Kidney (tissue), 14 donors: ENCODE results near the gene POLR2L. TPM values are rescaled to one million over a fixed set of nuclear protein-coding genes. Genes with fewer than 3 reads are reported as not detected.

Source experiments
- DNase-seq, 5 donors: peaks; one replicate each; pipeline ENCODE4 v3.0.0-alpha.2; 2013 to 2020
- FAIRE-seq: peaks from 2 replicates; lab custom pipeline; 2012; peaks lifted over from hg19 to GRCh38; lab: Jason Lieb, UNC
- H3K27ac ChIP-seq, 2 donors: one replicate each; pipeline ENCODE4 v1.7.0; 2013; ENCODE audit warnings: low read depth in 2 of 2, low read length in 2 of 2, inconsistent platforms in 1 of 2
- H3K27me3 ChIP-seq: one replicate; pipeline ENCODE4 v1.7.1; 2013; ENCODE audit warnings: low read length, inconsistent platforms; ENCODE audit not compliant: control insufficient read depth, insufficient read depth
- H3K36me3 ChIP-seq, 3 donors: one replicate each; pipeline versions ENCODE4 v1.7.0 to v1.7.1; 2013; ENCODE audit warnings: low read length in 3 of 3, control low read depth in 1 of 3, inconsistent platforms in 1 of 3; ENCODE audit not compliant: insufficient read depth in 3 of 3, control insufficient read depth in 2 of 3
- H3K4me1 ChIP-seq, 3 donors: one replicate each; pipeline versions ENCODE4 v1.7.0 to v1.7.1; 2013; ENCODE audit warnings: low read length in 3 of 3, inconsistent platforms in 1 of 3, low read depth in 1 of 3; ENCODE audit not compliant: control insufficient read depth in 2 of 3, insufficient read depth in 2 of 3
- H3K4me3 ChIP-seq, 3 donors: one replicate each; pipeline versions ENCODE4 v1.7.0 to v1.8.1; 2013; ENCODE audit warnings: low read length in 3 of 3, control low read depth in 1 of 3, inconsistent platforms in 1 of 3
- H3K9ac ChIP-seq, 3 donors: one replicate each; pipeline versions ENCODE4 v1.7.0 to v1.7.1; 2013; ENCODE audit warnings: low read length in 3 of 3, control low read depth in 1 of 3, inconsistent platforms in 1 of 3
- H3K9me3 ChIP-seq, 3 donors: one replicate each; pipeline versions ENCODE4 v1.7.0 to v1.7.1; 2013; ENCODE audit warnings: low read length in 3 of 3, control low read depth in 1 of 3, inconsistent platforms in 1 of 3; ENCODE audit not compliant: control insufficient read depth in 2 of 3, insufficient read depth in 1 of 3
- intact Hi-C: fragments of 100-400 bp; cut with DNase I; formaldehyde crosslinking; loops from one replicate; pipeline ENCODE4 v1.11.1; 2022
- polyA plus RNA-seq: library from polyadenylated mRNA; stranded (reverse); fragments of 350-450 nt; fragmentation: Illumina TruSeq; extraction: RNeasy Lipid Tissue Mini Kit (QIAGEN cat#74804); gene quantifications from one replicate; pipeline ENCODE4 v1.2.3, GENCODE V29; 2014; ENCODE audit warnings: low read depth, low replicate concordance; ENCODE audit not compliant: insufficient read depth
- total RNA-seq: library from RNA; stranded (reverse); fragmentation: NEBNext Ultra II Directional; extraction: Animal tissue kit (Norgen Biotek cat#: 25700); gene quantifications from one replicate; pipeline ENCODE4 v1.2.1, GENCODE V29; 2021
- TF ChIP-seq, protein P1 (sequence below): IDR thresholded peaks from 3 replicates; pipeline ENCODE4 v1.5.1; 2012; ENCODE audit warnings: mild to moderate bottlenecking, moderate library complexity, borderline replicate concordance; ENCODE audit not compliant: insufficient read depth; ENCODE audit errors: extremely low read depth
- donor health status: control.
- donor health status: control.
- donor health status: control.
- donor health status: control.
- donor health status: control.
- donor health status: DM: yes; HTN: yes; CAD: no.
- donor health status: Normal renal cell carcinoma (clear cell type).

Gene POLR2L
- total and polyA plus RNA-seq, 2 donors from 2014 or later = 107 to 376 TPM

DNA sequence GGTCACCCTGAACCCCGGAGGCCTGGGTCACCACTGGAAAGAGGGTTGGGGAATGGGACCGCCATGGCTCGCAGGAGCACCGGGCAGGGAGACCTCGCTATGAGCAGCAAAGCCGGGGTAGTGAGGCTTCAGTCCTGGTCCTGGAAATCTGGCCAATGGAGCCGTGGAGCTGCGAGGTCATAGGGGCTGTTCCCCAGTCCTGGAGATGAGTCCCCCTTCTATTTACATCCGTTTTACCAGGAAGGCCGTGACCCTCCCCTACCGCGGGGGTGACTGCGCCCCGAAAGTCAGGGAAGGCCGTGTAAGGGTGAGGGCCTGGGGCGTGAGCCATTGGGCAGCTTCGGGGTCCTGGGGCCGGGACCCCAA, 37.7 kb downstream of the POLR2L start:
- Histone ChIP-seq H3K27me3 (no peaks in the 10 kb centered on the region), H3K27ac (peak overlapping the region; percentile 37 to 43), H3K9ac (peak overlapping the region in 2 of 3 donors; percentile 34 to 69), H3K36me3 (no peaks in the 10 kb centered on the region), H3K4me1 (peaks cover 0 to 18% (median 4%) of the 10 kb centered on the region in 3 donors), H3K4me3 (peak overlapping the region in 2 of 3 donors; percentile 36 to 59), H3K9me3 (no peaks in the 10 kb centered on the region)
- intact Hi-C loops = no loop called here
- TF ChIP-seq, protein P1, sequence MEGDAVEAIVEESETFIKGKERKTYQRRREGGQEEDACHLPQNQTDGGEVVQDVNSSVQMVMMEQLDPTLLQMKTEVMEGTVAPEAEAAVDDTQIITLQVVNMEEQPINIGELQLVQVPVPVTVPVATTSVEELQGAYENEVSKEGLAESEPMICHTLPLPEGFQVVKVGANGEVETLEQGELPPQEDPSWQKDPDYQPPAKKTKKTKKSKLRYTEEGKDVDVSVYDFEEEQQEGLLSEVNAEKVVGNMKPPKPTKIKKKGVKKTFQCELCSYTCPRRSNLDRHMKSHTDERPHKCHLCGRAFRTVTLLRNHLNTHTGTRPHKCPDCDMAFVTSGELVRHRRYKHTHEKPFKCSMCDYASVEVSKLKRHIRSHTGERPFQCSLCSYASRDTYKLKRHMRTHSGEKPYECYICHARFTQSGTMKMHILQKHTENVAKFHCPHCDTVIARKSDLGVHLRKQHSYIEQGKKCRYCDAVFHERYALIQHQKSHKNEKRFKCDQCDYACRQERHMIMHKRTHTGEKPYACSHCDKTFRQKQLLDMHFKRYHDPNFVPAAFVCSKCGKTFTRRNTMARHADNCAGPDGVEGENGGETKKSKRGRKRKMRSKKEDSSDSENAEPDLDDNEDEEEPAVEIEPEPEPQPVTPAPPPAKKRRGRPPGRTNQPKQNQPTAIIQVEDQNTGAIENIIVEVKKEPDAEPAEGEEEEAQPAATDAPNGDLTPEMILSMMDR = no peak
- DNase-seq (no peak), FAIRE-seq (no peak)

DNA sequence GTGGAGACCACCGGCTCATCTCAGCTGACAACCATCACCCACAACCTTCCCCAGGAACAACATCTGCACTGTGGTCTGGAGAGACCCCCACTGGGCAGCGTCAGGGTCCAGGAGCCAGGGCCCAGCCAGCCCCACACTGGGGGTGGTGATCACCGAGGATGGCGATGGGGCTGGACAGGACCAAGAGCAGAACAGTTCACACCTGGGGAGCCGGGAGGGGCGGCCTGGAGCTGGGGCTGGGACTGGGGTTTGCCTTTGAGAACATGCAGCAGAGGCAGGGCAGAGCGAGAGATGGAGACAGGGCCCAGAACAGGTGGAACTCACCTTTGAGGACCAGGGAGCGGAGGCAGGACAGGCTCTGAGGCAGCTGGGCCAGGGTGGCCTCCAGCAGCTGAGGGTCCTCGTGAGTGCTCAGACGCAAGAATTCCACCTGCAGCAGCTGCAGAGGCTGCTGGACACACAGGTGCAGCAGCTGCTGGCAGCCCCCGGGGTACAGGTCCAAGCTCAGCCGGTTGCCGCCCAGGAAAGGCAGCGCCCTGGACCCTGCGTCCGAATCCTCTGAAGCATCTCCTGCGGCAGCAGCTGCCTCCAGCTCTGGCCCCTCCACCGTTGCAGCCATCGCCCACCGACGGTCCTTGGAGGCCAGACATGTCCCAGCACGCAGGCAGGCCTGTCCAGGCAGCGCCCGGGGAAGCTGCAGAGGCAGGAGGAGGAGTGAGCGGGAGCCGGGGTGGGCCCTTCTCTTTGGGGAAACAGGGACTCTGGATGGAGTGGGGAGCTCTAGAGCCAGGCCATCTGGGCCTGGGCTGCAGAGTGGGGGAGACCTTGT, 38.3 kb downstream of the POLR2L start:
- intact Hi-C loops = no loop called here
- DNase-seq = no peak
- H3K27ac ChIP-seq = no peak overlapping the region
- H3K9ac ChIP-seq = peak overlapping the region in 1 of 3 donors; percentile 34
- H3K4me1 ChIP-seq = peaks cover 0 to 18% (median 4%) of the 10 kb centered on the region in 3 donors
- no peak for FAIRE-seq
- peak overlapping the region in 2 of 3 donors; percentile 36 to 59 for H3K4me3 ChIP-seq
- H3K36me3 ChIP-seq = no peaks in the 10 kb centered on the region
- H3K9me3 ChIP-seq = no peaks in the 10 kb centered on the region
- TF ChIP-seq, protein P1 = no peak
- H3K27me3 ChIP-seq = no peaks in the 10 kb centered on the region

DNA sequence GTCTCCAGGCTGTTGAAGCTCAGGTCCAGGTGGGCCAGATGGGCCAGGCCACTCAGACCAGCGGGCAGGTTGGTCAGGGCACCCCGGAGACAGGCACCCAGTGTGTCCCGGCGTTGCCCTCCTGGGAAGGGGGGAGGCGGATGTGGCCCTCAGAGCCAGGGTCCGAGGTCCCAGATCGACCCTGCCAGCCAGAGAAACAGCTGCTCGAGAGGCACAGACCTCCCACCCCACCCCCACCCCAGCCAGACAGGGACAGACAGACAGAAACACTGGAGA, 38.9 kb downstream of the POLR2L start:
- Histone ChIP-seq H3K9me3 (no peaks in the 10 kb centered on the region), H3K9ac (no peak overlapping the region), H3K36me3 (no peaks in the 10 kb centered on the region), H3K27ac (no peak overlapping the region), H3K27me3 (no peaks in the 10 kb centered on the region), H3K4me3 (no peak overlapping the region), H3K4me1 (peaks cover 0 to 14% (median 4%) of the 10 kb centered on the region in 3 donors)
- no peak for DNase-seq
- TF ChIP-seq, protein P1 = no peak
- no peak for FAIRE-seq
- intact Hi-C loops = no loop called here
